CD14-positive monocyte (primary cell): ENCODE measurements around the gene KLRC3. TPM values are rescaled to one million over a fixed set of nuclear protein-coding genes. Genes with fewer than 3 reads are reported as not detected.

ENCODE experiments used
- DNase-seq, 3 donors: peaks; one replicate each; pipeline ENCODE4 v3.0.0-alpha.2; 2011 to 2022
- H2AFZ ChIP-seq: 2 replicates; pipeline ENCODE4 v1.6.0; 2012; ENCODE audit warnings: mild to moderate bottlenecking, low read depth, low read length, inconsistent platforms; ENCODE audit not compliant: insufficient read depth, poor library complexity, severe bottlenecking
- H3K27ac ChIP-seq, 2 donors: 1 replicate in 1 of 2; 2 replicates in 1 of 2; pipeline ENCODE4 v1.5.1; 2012 to 2013; ENCODE audit warnings: low read length in 2 of 2, control low read depth in 1 of 2, inconsistent platforms in 1 of 2, low read depth in 1 of 2, mild to moderate bottlenecking in 1 of 2
- H3K27me3 ChIP-seq, 2 donors: one replicate each; pipeline versions ENCODE4 v1.6.0 to v1.6.1; 2011 to 2013; ENCODE audit warnings: low read length in 2 of 2; ENCODE audit not compliant: control insufficient read depth in 2 of 2, insufficient read depth in 2 of 2
- H3K36me3 ChIP-seq, 2 donors: replicated peaks in 1 of 2; 1 replicate in 1 of 2; 2 replicates in 1 of 2; pipeline versions ENCODE4 v1.5.1 to v1.6.1; 2012 to 2013; ENCODE audit warnings: low read length in 2 of 2, control low read depth in 1 of 2, inconsistent platforms in 1 of 2, mild to moderate bottlenecking in 1 of 2; ENCODE audit not compliant: insufficient read depth in 2 of 2, control insufficient read depth in 1 of 2
- H3K4me1 ChIP-seq, 2 donors: 1 replicate in 1 of 2; 2 replicates in 1 of 2; pipeline versions ENCODE4 v1.5.1 to v1.6.1; 2012 to 2013; ENCODE audit warnings: low read length in 2 of 2, control low read depth in 1 of 2, inconsistent platforms in 1 of 2, mild to moderate bottlenecking in 1 of 2, moderate library complexity in 1 of 2; ENCODE audit not compliant: insufficient read depth in 2 of 2, control insufficient read depth in 1 of 2
- H3K4me2 ChIP-seq: replicated peaks from 2 replicates; pipeline ENCODE3; 2012; ENCODE audit warnings: low read length, moderate library complexity, mild to moderate bottlenecking; ENCODE audit not compliant: poor library complexity, severe bottlenecking; ENCODE audit errors: extremely low read depth
- H3K4me3 ChIP-seq, 3 experiments: fragments of 200-600 bp in 1 of 3; sonication (generic) in 1 of 3; replicated peaks in 1 of 3; 1 replicate in 2 of 3; 2 replicates in 1 of 3; pipeline ENCODE4 v1.5.1; 2011 to 2013; ENCODE audit warnings: low read length in 3 of 3, mild to moderate bottlenecking in 3 of 3, control low read depth in 2 of 3, low read depth in 2 of 3, inconsistent platforms in 1 of 3, moderate library complexity in 1 of 3
- H3K79me2 ChIP-seq: 2 replicates; pipeline ENCODE4 v1.6.0; 2012; ENCODE audit warnings: mild to moderate bottlenecking, control low read depth, inconsistent platforms, low read length, moderate library complexity; ENCODE audit not compliant: insufficient read depth
- H3K9ac ChIP-seq: 2 replicates; pipeline ENCODE4 v1.6.0; 2017; ENCODE audit warnings: low read length, mild to moderate bottlenecking; ENCODE audit not compliant: insufficient read depth, poor library complexity, severe bottlenecking
- H3K9me3 ChIP-seq, 2 donors: replicated peaks in 1 of 2; 1 replicate in 1 of 2; 2 replicates in 1 of 2; pipeline versions ENCODE4 v1.5.1 to v1.6.1; 2012 to 2013; ENCODE audit warnings: low read length in 2 of 2, control low read depth in 1 of 2; ENCODE audit not compliant: control insufficient read depth in 1 of 2, insufficient read depth in 1 of 2
- H4K20me1 ChIP-seq: 2 replicates; pipeline ENCODE4 v1.6.0; 2012; ENCODE audit warnings: mild to moderate bottlenecking, low read length, control low read depth, moderate library complexity; ENCODE audit not compliant: insufficient read depth
- H3K27ac Mint-ChIP-seq, 7 donors: one replicate each; pipeline ENCODE4 v1.8.0; 2020; ENCODE audit warnings: mild to moderate bottlenecking in 7 of 7, mixed read lengths in 7 of 7, moderate library complexity in 6 of 7, inconsistent platforms in 2 of 7
- H3K27me3 Mint-ChIP-seq, 3 donors: one replicate each; pipeline ENCODE4 v1.8.0; 2021 to 2022; ENCODE audit warnings: low read depth in 3 of 3, mild to moderate bottlenecking in 3 of 3, mixed read lengths in 3 of 3, moderate library complexity in 3 of 3, inconsistent platforms in 1 of 3
- H3K36me3 Mint-ChIP-seq, 2 donors: one replicate each; pipeline ENCODE4 v1.8.0; 2020; ENCODE audit warnings: mixed read lengths in 2 of 2, inconsistent platforms in 1 of 2, mild to moderate bottlenecking in 1 of 2
- H3K4me1 Mint-ChIP-seq: one replicate; pipeline ENCODE4 v1.8.0; 2020; ENCODE audit warnings: mild to moderate bottlenecking, mixed read lengths
- H3K4me3 Mint-ChIP-seq, 2 donors: one replicate each; pipeline ENCODE4 v1.8.0; 2020; ENCODE audit warnings: mild to moderate bottlenecking in 2 of 2, mixed read lengths in 2 of 2, moderate library complexity in 1 of 2
- H3K9me3 Mint-ChIP-seq, 7 donors: one replicate each; pipeline ENCODE4 v1.8.0; 2020 to 2022; ENCODE audit warnings: mixed read lengths in 7 of 7, mild to moderate bottlenecking in 6 of 7, moderate library complexity in 6 of 7, inconsistent platforms in 2 of 7
- WGBS: methylation state at CpG from one replicate; pipeline ENCODE4 v1.1.5; 2013; ENCODE audit warnings: missing lambda C conversion rate; ENCODE audit not compliant: insufficient coverage; 5-methylcytosine and 5-hydroxymethylcytosine counted together
- intact Hi-C, 2 donors: fragments of 100-400 bp; cut with micrococcal nuclease; formaldehyde crosslinking; loops; one replicate each; pipeline versions ENCODE4 v1.15.0 to v1.15.1; 2023
- polyA plus RNA-seq, 3 donors: library from polyadenylated mRNA; depleted of rRNA in 1 of 3; unstranded in 2 of 3; stranded (reverse) in 1 of 3; fragments of 300-500 nt in 2 of 3; fragments of >200 nt in 1 of 3; fragmentation: Illumina TruSeq in 2 of 3; gene quantifications; 1 replicate in 2 of 3; 2 replicates in 1 of 3; pipeline ENCODE4 v1.2.3, GENCODE V29; 2012 to 2021
- TF ChIP-seq, protein P1 (sequence below): fragments of 200-600 bp; IDR thresholded peaks from one replicate; pipeline ENCODE4 v1.8.0; 2022; ENCODE audit warnings: antibody characterized with exemption, mild to moderate bottlenecking

Gene KLRC3
- polyA plus RNA-seq, 3 donors, result not detected

DNA sequence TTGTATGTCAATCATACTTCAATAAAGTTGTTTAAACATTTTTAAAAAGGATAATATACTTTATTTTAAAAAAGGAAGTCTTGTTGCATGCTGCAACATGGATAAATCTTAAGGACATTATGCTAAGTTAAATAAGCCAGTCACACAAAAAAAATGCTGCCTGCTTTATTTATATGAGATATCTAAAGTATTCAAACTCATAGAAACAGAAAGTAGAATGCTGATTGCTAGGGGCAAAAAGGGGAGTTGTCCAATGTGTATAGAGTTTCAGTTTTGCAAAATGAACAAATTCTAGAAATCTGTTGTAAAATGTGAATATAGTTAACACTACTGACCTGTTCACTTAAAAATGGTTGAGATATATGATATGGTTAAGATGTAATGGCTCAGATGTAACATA, 19.6 kb downstream of the KLRC3 start:
- Mint-ChIP-seq H3K27me3 (peaks cover 10 to 11% (median 11%) of the 10 kb centered on the region in 3 donors), H3K9me3 (peaks cover 0 to 7% (median 0%) of the 10 kb centered on the region in 7 donors), H3K4me1 (peaks cover under 1% of the 10 kb centered on the region), H3K4me3 (no peak overlapping the region), H3K36me3 (no peaks in the 10 kb centered on the region), H3K27ac (no peak overlapping the region)
- peaks cover 0 to 27% of the 10 kb centered on the region in 2 donors for H3K27me3 ChIP-seq
- no peak overlapping the region for H2AFZ ChIP-seq
- intact Hi-C loops, result loop anchor here in 1 of 2 donors (10.0 kb wide), 1 partner anchor 1236 kb away; no protein-coding TSS in a partner anchor
- no peak overlapping the region for H3K27ac ChIP-seq
- no peak overlapping the region for H3K4me3 ChIP-seq
- H3K36me3 ChIP-seq, result no peaks in the 10 kb centered on the region
- H3K9me3 ChIP-seq, result no peaks in the 10 kb centered on the region
- DNase-seq, result no peak
- no peaks in the 10 kb centered on the region for H3K79me2 ChIP-seq
- H4K20me1 ChIP-seq, result no peaks in the 10 kb centered on the region
- no peak overlapping the region for H3K4me2 ChIP-seq
- H3K9ac ChIP-seq, result no peak overlapping the region
- TF ChIP-seq, protein P1, sequence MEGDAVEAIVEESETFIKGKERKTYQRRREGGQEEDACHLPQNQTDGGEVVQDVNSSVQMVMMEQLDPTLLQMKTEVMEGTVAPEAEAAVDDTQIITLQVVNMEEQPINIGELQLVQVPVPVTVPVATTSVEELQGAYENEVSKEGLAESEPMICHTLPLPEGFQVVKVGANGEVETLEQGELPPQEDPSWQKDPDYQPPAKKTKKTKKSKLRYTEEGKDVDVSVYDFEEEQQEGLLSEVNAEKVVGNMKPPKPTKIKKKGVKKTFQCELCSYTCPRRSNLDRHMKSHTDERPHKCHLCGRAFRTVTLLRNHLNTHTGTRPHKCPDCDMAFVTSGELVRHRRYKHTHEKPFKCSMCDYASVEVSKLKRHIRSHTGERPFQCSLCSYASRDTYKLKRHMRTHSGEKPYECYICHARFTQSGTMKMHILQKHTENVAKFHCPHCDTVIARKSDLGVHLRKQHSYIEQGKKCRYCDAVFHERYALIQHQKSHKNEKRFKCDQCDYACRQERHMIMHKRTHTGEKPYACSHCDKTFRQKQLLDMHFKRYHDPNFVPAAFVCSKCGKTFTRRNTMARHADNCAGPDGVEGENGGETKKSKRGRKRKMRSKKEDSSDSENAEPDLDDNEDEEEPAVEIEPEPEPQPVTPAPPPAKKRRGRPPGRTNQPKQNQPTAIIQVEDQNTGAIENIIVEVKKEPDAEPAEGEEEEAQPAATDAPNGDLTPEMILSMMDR, result no peak
- peaks cover 6 to 7% of the 10 kb centered on the region in 2 donors for H3K4me1 ChIP-seq

DNA sequence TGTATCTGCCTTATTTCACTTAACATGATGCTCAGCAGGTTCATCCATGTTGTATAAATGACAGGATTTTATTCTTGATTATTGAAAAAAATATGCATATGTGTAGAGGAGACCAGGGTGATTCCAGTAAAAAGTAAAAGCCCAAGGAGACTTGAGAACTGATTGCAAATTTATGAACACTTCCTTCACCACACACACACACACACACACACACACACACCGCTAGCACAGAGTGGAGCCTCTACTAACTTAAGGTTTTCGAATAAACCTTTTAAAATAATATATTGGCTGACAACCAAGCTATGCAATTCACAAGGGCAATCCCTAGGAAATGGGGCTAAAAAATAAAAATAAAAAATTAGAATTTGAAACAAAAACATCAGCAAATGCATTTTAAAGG, 22.2 kb downstream of the KLRC3 start:
- no peaks in the 10 kb centered on the region for H3K36me3 Mint-ChIP-seq
- H3K36me3 ChIP-seq, result no peaks in the 10 kb centered on the region
- H2AFZ ChIP-seq, result no peak overlapping the region
- H3K27ac ChIP-seq, result no peak overlapping the region
- TF ChIP-seq, protein P1, result no peak
- H3K4me1 Mint-ChIP-seq, result peaks cover 24% of the 10 kb centered on the region
- H3K9me3 ChIP-seq, result no peaks in the 10 kb centered on the region
- H3K9ac ChIP-seq, result no peak overlapping the region
- no peaks in the 10 kb centered on the region for H3K79me2 ChIP-seq
- peaks cover 0 to 3% (median 0%) of the 10 kb centered on the region in 7 donors for H3K9me3 Mint-ChIP-seq
- no peak for DNase-seq
- H3K27ac Mint-ChIP-seq, result no peak overlapping the region
- peaks cover 0 to 24% of the 10 kb centered on the region in 2 donors for H3K27me3 ChIP-seq
- H3K4me3 Mint-ChIP-seq, result peak overlapping the region in 1 of 2 donors; percentile 1
- peaks cover 10 to 11% (median 11%) of the 10 kb centered on the region in 3 donors for H3K27me3 Mint-ChIP-seq
- no CpG with 5 or more reads among the region's 2 CpGs for WGBS
- H3K4me2 ChIP-seq, result no peak overlapping the region
- intact Hi-C loops, result no loop called here
- H4K20me1 ChIP-seq, result no peaks in the 10 kb centered on the region
- H3K4me3 ChIP-seq, result no peak overlapping the region
- peaks cover 26 to 28% of the 10 kb centered on the region in 2 donors for H3K4me1 ChIP-seq
